ENCODE measurements around the gene CERKL.

- TF ChIP-seq, protein P1, sequence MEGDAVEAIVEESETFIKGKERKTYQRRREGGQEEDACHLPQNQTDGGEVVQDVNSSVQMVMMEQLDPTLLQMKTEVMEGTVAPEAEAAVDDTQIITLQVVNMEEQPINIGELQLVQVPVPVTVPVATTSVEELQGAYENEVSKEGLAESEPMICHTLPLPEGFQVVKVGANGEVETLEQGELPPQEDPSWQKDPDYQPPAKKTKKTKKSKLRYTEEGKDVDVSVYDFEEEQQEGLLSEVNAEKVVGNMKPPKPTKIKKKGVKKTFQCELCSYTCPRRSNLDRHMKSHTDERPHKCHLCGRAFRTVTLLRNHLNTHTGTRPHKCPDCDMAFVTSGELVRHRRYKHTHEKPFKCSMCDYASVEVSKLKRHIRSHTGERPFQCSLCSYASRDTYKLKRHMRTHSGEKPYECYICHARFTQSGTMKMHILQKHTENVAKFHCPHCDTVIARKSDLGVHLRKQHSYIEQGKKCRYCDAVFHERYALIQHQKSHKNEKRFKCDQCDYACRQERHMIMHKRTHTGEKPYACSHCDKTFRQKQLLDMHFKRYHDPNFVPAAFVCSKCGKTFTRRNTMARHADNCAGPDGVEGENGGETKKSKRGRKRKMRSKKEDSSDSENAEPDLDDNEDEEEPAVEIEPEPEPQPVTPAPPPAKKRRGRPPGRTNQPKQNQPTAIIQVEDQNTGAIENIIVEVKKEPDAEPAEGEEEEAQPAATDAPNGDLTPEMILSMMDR (IDR thresholded peaks at IDR 0.05) = no peak
- TF ChIP-seq POLR2A (IDR thresholded peaks at IDR 0.05) = no peak
Observed at GRCh38 chr2:181667234-181667633, 10.3 kb upstream of the CERKL start.
